CD14-positive monocyte (primary cell): ENCODE results near the gene RCVRN. TPM values are rescaled to one million over a fixed set of nuclear protein-coding genes. Genes with fewer than 3 reads are reported as not detected.

Source experiments
- DNase-seq, 3 donors: peaks; one replicate each; pipeline ENCODE4 v3.0.0-alpha.2; 2011 to 2022
- H2AFZ ChIP-seq: 2 replicates; pipeline ENCODE4 v1.6.0; 2012; ENCODE audit warnings: mild to moderate bottlenecking, low read depth, low read length, inconsistent platforms; ENCODE audit not compliant: insufficient read depth, poor library complexity, severe bottlenecking
- H3K27ac ChIP-seq, 2 donors: 1 replicate in 1 of 2; 2 replicates in 1 of 2; pipeline ENCODE4 v1.5.1; 2012 to 2013; ENCODE audit warnings: low read length in 2 of 2, control low read depth in 1 of 2, inconsistent platforms in 1 of 2, low read depth in 1 of 2, mild to moderate bottlenecking in 1 of 2
- H3K27me3 ChIP-seq, 2 donors: one replicate each; pipeline versions ENCODE4 v1.6.0 to v1.6.1; 2011 to 2013; ENCODE audit warnings: low read length in 2 of 2; ENCODE audit not compliant: control insufficient read depth in 2 of 2, insufficient read depth in 2 of 2
- H3K36me3 ChIP-seq, 2 donors: replicated peaks in 1 of 2; 1 replicate in 1 of 2; 2 replicates in 1 of 2; pipeline versions ENCODE4 v1.5.1 to v1.6.1; 2012 to 2013; ENCODE audit warnings: low read length in 2 of 2, control low read depth in 1 of 2, inconsistent platforms in 1 of 2, mild to moderate bottlenecking in 1 of 2; ENCODE audit not compliant: insufficient read depth in 2 of 2, control insufficient read depth in 1 of 2
- H3K4me1 ChIP-seq, 2 donors: 1 replicate in 1 of 2; 2 replicates in 1 of 2; pipeline versions ENCODE4 v1.5.1 to v1.6.1; 2012 to 2013; ENCODE audit warnings: low read length in 2 of 2, control low read depth in 1 of 2, inconsistent platforms in 1 of 2, mild to moderate bottlenecking in 1 of 2, moderate library complexity in 1 of 2; ENCODE audit not compliant: insufficient read depth in 2 of 2, control insufficient read depth in 1 of 2
- H3K4me2 ChIP-seq: replicated peaks from 2 replicates; pipeline ENCODE3; 2012; ENCODE audit warnings: low read length, moderate library complexity, mild to moderate bottlenecking; ENCODE audit not compliant: poor library complexity, severe bottlenecking; ENCODE audit errors: extremely low read depth
- H3K4me3 ChIP-seq, 3 experiments: fragments of 200-600 bp in 1 of 3; sonication (generic) in 1 of 3; replicated peaks in 1 of 3; 1 replicate in 2 of 3; 2 replicates in 1 of 3; pipeline ENCODE4 v1.5.1; 2011 to 2013; ENCODE audit warnings: low read length in 3 of 3, mild to moderate bottlenecking in 3 of 3, control low read depth in 2 of 3, low read depth in 2 of 3, inconsistent platforms in 1 of 3, moderate library complexity in 1 of 3
- H3K79me2 ChIP-seq: 2 replicates; pipeline ENCODE4 v1.6.0; 2012; ENCODE audit warnings: mild to moderate bottlenecking, control low read depth, inconsistent platforms, low read length, moderate library complexity; ENCODE audit not compliant: insufficient read depth
- H3K9ac ChIP-seq: 2 replicates; pipeline ENCODE4 v1.6.0; 2017; ENCODE audit warnings: low read length, mild to moderate bottlenecking; ENCODE audit not compliant: insufficient read depth, poor library complexity, severe bottlenecking
- H3K9me3 ChIP-seq, 2 donors: replicated peaks in 1 of 2; 1 replicate in 1 of 2; 2 replicates in 1 of 2; pipeline versions ENCODE4 v1.5.1 to v1.6.1; 2012 to 2013; ENCODE audit warnings: low read length in 2 of 2, control low read depth in 1 of 2; ENCODE audit not compliant: control insufficient read depth in 1 of 2, insufficient read depth in 1 of 2
- H4K20me1 ChIP-seq: 2 replicates; pipeline ENCODE4 v1.6.0; 2012; ENCODE audit warnings: mild to moderate bottlenecking, low read length, control low read depth, moderate library complexity; ENCODE audit not compliant: insufficient read depth
- H3K27ac Mint-ChIP-seq, 7 donors: one replicate each; pipeline ENCODE4 v1.8.0; 2020; ENCODE audit warnings: mild to moderate bottlenecking in 7 of 7, mixed read lengths in 7 of 7, moderate library complexity in 6 of 7, inconsistent platforms in 2 of 7
- H3K27me3 Mint-ChIP-seq, 3 donors: one replicate each; pipeline ENCODE4 v1.8.0; 2021 to 2022; ENCODE audit warnings: low read depth in 3 of 3, mild to moderate bottlenecking in 3 of 3, mixed read lengths in 3 of 3, moderate library complexity in 3 of 3, inconsistent platforms in 1 of 3
- H3K36me3 Mint-ChIP-seq, 2 donors: one replicate each; pipeline ENCODE4 v1.8.0; 2020; ENCODE audit warnings: mixed read lengths in 2 of 2, inconsistent platforms in 1 of 2, mild to moderate bottlenecking in 1 of 2
- H3K4me1 Mint-ChIP-seq: one replicate; pipeline ENCODE4 v1.8.0; 2020; ENCODE audit warnings: mild to moderate bottlenecking, mixed read lengths
- H3K4me3 Mint-ChIP-seq, 2 donors: one replicate each; pipeline ENCODE4 v1.8.0; 2020; ENCODE audit warnings: mild to moderate bottlenecking in 2 of 2, mixed read lengths in 2 of 2, moderate library complexity in 1 of 2
- H3K9me3 Mint-ChIP-seq, 7 donors: one replicate each; pipeline ENCODE4 v1.8.0; 2020 to 2022; ENCODE audit warnings: mixed read lengths in 7 of 7, mild to moderate bottlenecking in 6 of 7, moderate library complexity in 6 of 7, inconsistent platforms in 2 of 7
- WGBS: methylation state at CpG from one replicate; pipeline ENCODE4 v1.1.5; 2013; ENCODE audit warnings: missing lambda C conversion rate; ENCODE audit not compliant: insufficient coverage; 5-methylcytosine and 5-hydroxymethylcytosine counted together
- intact Hi-C, 2 donors: fragments of 100-400 bp; cut with micrococcal nuclease; formaldehyde crosslinking; loops; one replicate each; pipeline versions ENCODE4 v1.15.0 to v1.15.1; 2023
- polyA plus RNA-seq, 3 donors: library from polyadenylated mRNA; depleted of rRNA in 1 of 3; unstranded in 2 of 3; stranded (reverse) in 1 of 3; fragments of 300-500 nt in 2 of 3; fragments of >200 nt in 1 of 3; fragmentation: Illumina TruSeq in 2 of 3; gene quantifications; 1 replicate in 2 of 3; 2 replicates in 1 of 3; pipeline ENCODE4 v1.2.3, GENCODE V29; 2012 to 2021
- TF ChIP-seq, protein P1 (sequence below): fragments of 200-600 bp; IDR thresholded peaks from one replicate; pipeline ENCODE4 v1.8.0; 2022; ENCODE audit warnings: antibody characterized with exemption, mild to moderate bottlenecking

The RCVRN gene
- polyA plus RNA-seq, 3 donors: 2.5 TPM; not detected in 2

DNA sequence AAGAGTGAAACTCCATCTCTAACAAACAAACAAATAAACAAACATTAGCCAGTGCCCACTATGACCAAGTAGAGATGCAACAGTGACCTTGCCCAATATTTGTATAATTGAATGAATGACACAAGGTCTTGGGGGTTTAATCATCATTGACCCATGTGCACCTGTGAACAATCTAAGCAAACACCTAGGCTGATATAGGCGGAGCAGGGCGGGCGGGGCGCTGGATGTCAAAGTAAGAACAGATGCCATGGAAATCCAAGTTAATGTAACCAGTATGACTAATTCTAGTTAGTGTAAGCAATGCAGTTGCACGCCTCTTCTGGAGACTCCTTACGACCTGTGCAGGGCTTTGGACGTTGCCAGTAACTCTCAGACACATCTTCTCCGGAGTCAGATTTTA, 17.6 kb downstream of the RCVRN start:
- Mint-ChIP-seq H3K27me3 (peaks cover 3 to 10% (median 9%) of the 10 kb centered on the region in 3 donors), H3K36me3 (no peaks in the 10 kb centered on the region), H3K4me1 (no peaks in the 10 kb centered on the region), H3K27ac (no peak overlapping the region), H3K4me3 (peak overlapping the region in 1 of 2 donors; percentile 7), H3K9me3 (peaks cover 11 to 30% (median 25%) of the 10 kb centered on the region in 7 donors)
- Histone ChIP-seq H2AFZ (no peak overlapping the region), H3K4me1 (no peaks in the 10 kb centered on the region), H3K4me2 (no peak overlapping the region), H3K9ac (no peak overlapping the region), H3K79me2 (no peaks in the 10 kb centered on the region), H3K27me3 (no peaks in the 10 kb centered on the region), H3K36me3 (no peaks in the 10 kb centered on the region), H3K4me3 (no peak overlapping the region), H4K20me1 (no peaks in the 10 kb centered on the region), H3K9me3 (peaks cover 16 to 20% of the 10 kb centered on the region in 2 donors), H3K27ac (no peak overlapping the region)
- TF ChIP-seq, protein P1, sequence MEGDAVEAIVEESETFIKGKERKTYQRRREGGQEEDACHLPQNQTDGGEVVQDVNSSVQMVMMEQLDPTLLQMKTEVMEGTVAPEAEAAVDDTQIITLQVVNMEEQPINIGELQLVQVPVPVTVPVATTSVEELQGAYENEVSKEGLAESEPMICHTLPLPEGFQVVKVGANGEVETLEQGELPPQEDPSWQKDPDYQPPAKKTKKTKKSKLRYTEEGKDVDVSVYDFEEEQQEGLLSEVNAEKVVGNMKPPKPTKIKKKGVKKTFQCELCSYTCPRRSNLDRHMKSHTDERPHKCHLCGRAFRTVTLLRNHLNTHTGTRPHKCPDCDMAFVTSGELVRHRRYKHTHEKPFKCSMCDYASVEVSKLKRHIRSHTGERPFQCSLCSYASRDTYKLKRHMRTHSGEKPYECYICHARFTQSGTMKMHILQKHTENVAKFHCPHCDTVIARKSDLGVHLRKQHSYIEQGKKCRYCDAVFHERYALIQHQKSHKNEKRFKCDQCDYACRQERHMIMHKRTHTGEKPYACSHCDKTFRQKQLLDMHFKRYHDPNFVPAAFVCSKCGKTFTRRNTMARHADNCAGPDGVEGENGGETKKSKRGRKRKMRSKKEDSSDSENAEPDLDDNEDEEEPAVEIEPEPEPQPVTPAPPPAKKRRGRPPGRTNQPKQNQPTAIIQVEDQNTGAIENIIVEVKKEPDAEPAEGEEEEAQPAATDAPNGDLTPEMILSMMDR: no peak
- intact Hi-C loops: no loop called here
- no peak for DNase-seq
- 100% methylated on average over 4 of the region's 8 CpGs for WGBS

DNA sequence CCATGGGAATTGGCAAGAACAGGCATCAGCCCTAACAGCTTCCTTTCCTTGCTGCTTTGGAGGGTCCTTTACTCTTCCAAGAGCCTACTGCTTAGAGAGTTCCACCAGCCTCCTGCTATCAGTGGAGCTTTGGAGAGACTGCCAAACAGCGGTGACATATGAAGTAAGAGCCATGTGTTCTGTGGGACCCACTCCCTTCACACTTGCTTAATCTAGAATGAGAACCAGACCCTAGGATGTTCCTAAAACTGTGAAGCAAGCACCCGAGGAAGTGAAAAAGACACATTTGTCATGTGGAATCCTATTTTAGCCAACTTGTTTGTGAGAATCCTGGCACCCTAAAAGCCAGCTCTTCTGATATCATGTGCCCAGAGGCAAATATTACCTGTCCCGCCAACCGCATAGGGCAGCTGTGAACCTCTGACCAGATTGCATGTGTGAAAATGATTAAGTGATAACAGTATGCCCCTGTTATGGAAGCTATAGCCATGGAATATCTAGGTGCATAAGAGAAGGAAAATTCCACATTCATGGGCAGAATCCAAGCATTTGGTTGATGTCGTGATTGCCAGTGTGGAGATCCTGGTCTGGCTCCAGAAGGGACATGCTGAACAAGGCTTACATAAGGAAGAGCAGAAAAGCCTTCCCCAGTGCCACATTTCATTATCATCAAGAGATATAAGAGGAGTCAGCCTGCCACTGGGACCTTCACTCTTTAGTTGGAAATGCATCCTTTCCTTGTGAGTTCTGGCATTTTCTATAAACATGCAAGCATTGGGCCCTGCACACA, 18.7 kb downstream of the RCVRN start:
- Histone ChIP-seq H3K4me1 (no peaks in the 10 kb centered on the region), H3K27me3 (no peaks in the 10 kb centered on the region), H3K4me2 (no peak overlapping the region), H4K20me1 (no peaks in the 10 kb centered on the region), H3K4me3 (no peak overlapping the region), H3K36me3 (no peaks in the 10 kb centered on the region), H3K9me3 (peaks cover 25 to 30% of the 10 kb centered on the region in 2 donors), H2AFZ (no peak overlapping the region), H3K27ac (no peak overlapping the region), H3K9ac (no peak overlapping the region), H3K79me2 (no peaks in the 10 kb centered on the region)
- DNase-seq: no peak
- Mint-ChIP-seq H3K36me3 (no peaks in the 10 kb centered on the region), H3K4me1 (no peaks in the 10 kb centered on the region), H3K4me3 (no peak overlapping the region), H3K27me3 (peaks cover 3 to 9% (median 7%) of the 10 kb centered on the region in 3 donors), H3K27ac (no peak overlapping the region), H3K9me3 (peaks cover 15 to 39% (median 32%) of the 10 kb centered on the region in 7 donors)
- TF ChIP-seq, protein P1: no peak
- WGBS: 90% methylated on average over 2 of the region's 5 CpGs
- intact Hi-C loops: no loop called here
